Large intestine (tissue), 12 donors: ENCODE results near the gene OPN1MW2. TPM values are rescaled to one million over a fixed set of nuclear protein-coding genes. Genes with fewer than 3 reads are reported as not detected.
"Not testable (repeated sequence)": the region's sequence is repeated elsewhere in the genome, so short reads cannot be mapped to it uniquely, and the experiment has no call there.

Experiments used
- DNase-seq, 2 donors: peaks; one replicate each; pipeline versions ENCODE4 v3.0.0 to v3.0.0-alpha.2; 2013
- H3K27ac ChIP-seq: one replicate; pipeline ENCODE4 v1.5.1; 2013; ENCODE audit warnings: low read length
- H3K27me3 ChIP-seq: 2 replicates; pipeline ENCODE4 v1.6.1; 2013; ENCODE audit warnings: low read length; ENCODE audit not compliant: control insufficient read depth, insufficient read depth
- H3K36me3 ChIP-seq: 2 replicates; pipeline ENCODE4 v1.6.1; 2013; ENCODE audit warnings: low read length; ENCODE audit not compliant: control insufficient read depth, insufficient read depth
- H3K4me1 ChIP-seq: one replicate; pipeline ENCODE4 v1.6.1; 2013; ENCODE audit warnings: low read length; ENCODE audit not compliant: control insufficient read depth, insufficient read depth
- H3K4me3 ChIP-seq: one replicate; pipeline ENCODE4 v1.5.1; 2013; ENCODE audit warnings: low read length
- H3K9me3 ChIP-seq: one replicate; pipeline ENCODE4 v1.6.1; 2013; ENCODE audit warnings: mild to moderate bottlenecking, low read depth, low read length, moderate library complexity; ENCODE audit not compliant: control insufficient read depth
- WGBS: methylation state at CpG from one replicate; pipeline ENCODE4 v1.1.5; 2013; ENCODE audit warnings: low lambda C conversion rate; ENCODE audit not compliant: insufficient coverage; 5-methylcytosine and 5-hydroxymethylcytosine counted together
- long read RNA-seq, 11 donors: transcript quantifications; one replicate each; lab custom pipeline, GENCODE V29; 2026
- polyA plus RNA-seq: library from polyadenylated mRNA; unstranded; fragments of 120-200 nt; gene quantifications from one replicate; pipeline ENCODE4 v1.2.1, GENCODE V29; 2013

OPN1MW2 gene
- polyA plus RNA-seq: not detected
- long read RNA-seq, donor 1: 0 reads
- long read RNA-seq, donor 2: 0 reads
- long read RNA-seq, donor 3: 0 reads
- long read RNA-seq, donor 4: 0 reads
- long read RNA-seq, donor 5: 0 reads
- long read RNA-seq, donor 6: 0 reads
- long read RNA-seq, donor 7: 0 reads
- long read RNA-seq, donor 8: 0 reads
- long read RNA-seq, donor 9: 0 reads
- long read RNA-seq, donor 10: 0 reads
- long read RNA-seq, donor 11: 0 reads

GRCh38 chrX:154219456-154219855 lies at the start of gene OPN1MW2:
Gene OPN1MW2, plus strand, starts transcription at chrX:154219756. Its CDS starts 60 bp downstream, at chrX:154219816.
- DNase-seq: not testable (repeated sequence)

GRCh38 chrX:154172535-154172943 lies 47.0 kb upstream of the OPN1MW2 start:
- H3K27me3 ChIP-seq: not testable (repeated sequence)

More at GRCh38 chrX:154219456-154219855, at the start of gene OPN1MW2:
- not testable (repeated sequence) for H3K9me3 ChIP-seq, H3K4me3 ChIP-seq, H3K27me3 ChIP-seq, H3K4me1 ChIP-seq, H3K27ac ChIP-seq, H3K36me3 ChIP-seq
- no CpG with 5 or more reads among the region's 16 CpGs for WGBS

GRCh38 chrX:154174356-154174755 lies 45.2 kb upstream of the OPN1MW2 start:
- DNase-seq, H3K4me3 ChIP-seq, H3K4me1 ChIP-seq, H3K27me3 ChIP-seq, H3K27ac ChIP-seq, H3K9me3 ChIP-seq, H3K36me3 ChIP-seq: not testable (repeated sequence)
- WGBS: no CpG with 5 or more reads among the region's 10 CpGs

More at GRCh38 chrX:154172535-154172943, 47.0 kb upstream of the OPN1MW2 start:
- H3K36me3 ChIP-seq, H3K27ac ChIP-seq, H3K4me3 ChIP-seq, H3K4me1 ChIP-seq, H3K9me3 ChIP-seq, DNase-seq: not testable (repeated sequence)
- no CpG with 5 or more reads among the region's 11 CpGs for WGBS

GRCh38 chrX:154182296-154182695 lies 37.3 kb upstream of the OPN1MW2 start, which contains the start of gene OPN1MW:
Gene OPN1MW, plus strand, starts transcription at chrX:154182596. Its CDS starts 82 bp downstream, at chrX:154182678.
- not testable (repeated sequence) for H3K9me3 ChIP-seq, H3K36me3 ChIP-seq, H3K27ac ChIP-seq, DNase-seq, H3K4me1 ChIP-seq, H3K4me3 ChIP-seq, H3K27me3 ChIP-seq
- WGBS: no CpG with 5 or more reads among the region's 14 CpGs

GRCh38 chrX:154183794-154184193 lies 35.8 kb upstream of the OPN1MW2 start:
- not testable (repeated sequence) for H3K4me3 ChIP-seq, H3K4me1 ChIP-seq, H3K9me3 ChIP-seq, H3K27me3 ChIP-seq, H3K36me3 ChIP-seq, DNase-seq, H3K27ac ChIP-seq
- WGBS: no CpG with 5 or more reads among the region's 8 CpGs

GRCh38 chrX:154192846-154193245 lies 26.7 kb upstream of the OPN1MW2 start:
- not testable (repeated sequence) for H3K9me3 ChIP-seq, DNase-seq, H3K27ac ChIP-seq, H3K4me3 ChIP-seq, H3K4me1 ChIP-seq, H3K36me3 ChIP-seq, H3K27me3 ChIP-seq
- no CpG with 5 or more reads among the region's 8 CpGs for WGBS

- H3K27me3 ChIP-seq, H3K9me3 ChIP-seq, DNase-seq, H3K4me3 ChIP-seq, H3K36me3 ChIP-seq, H3K4me1 ChIP-seq, H3K27ac ChIP-seq: not testable (repeated sequence)
- no CpG with 5 or more reads among the region's 2 CpGs for whole genome bisulfite sequencing
Measured at GRCh38 chrX:154194316-154194715, 25.2 kb upstream of the OPN1MW2 start.

GRCh38 chrX:154196466-154196865 lies 23.1 kb upstream of the OPN1MW2 start:
- H3K9me3 ChIP-seq, H3K27ac ChIP-seq, H3K36me3 ChIP-seq, H3K27me3 ChIP-seq, H3K4me1 ChIP-seq, DNase-seq, H3K4me3 ChIP-seq: not testable (repeated sequence)
- no CpG with 5 or more reads among the region's 15 CpGs for WGBS

- H3K4me3 ChIP-seq, H3K27ac ChIP-seq, DNase-seq, H3K9me3 ChIP-seq, H3K36me3 ChIP-seq, H3K27me3 ChIP-seq, H3K4me1 ChIP-seq: not testable (repeated sequence)
- WGBS: no CpG with 5 or more reads among the region's 21 CpGs
Measured at GRCh38 chrX:154209670-154210418, 9.7 kb upstream of the OPN1MW2 start.

- not testable (repeated sequence) for H3K27ac ChIP-seq, DNase-seq, H3K9me3 ChIP-seq, H3K4me3 ChIP-seq, H3K36me3 ChIP-seq, H3K27me3 ChIP-seq, H3K4me1 ChIP-seq
- no CpG with 5 or more reads among the region's 9 CpGs for WGBS
Measured at GRCh38 chrX:154211057-154211456, 8.5 kb upstream of the OPN1MW2 start.

- H3K36me3 ChIP-seq, H3K4me1 ChIP-seq, H3K27ac ChIP-seq, DNase-seq, H3K4me3 ChIP-seq, H3K9me3 ChIP-seq, H3K27me3 ChIP-seq: not testable (repeated sequence)
- WGBS: no CpG with 5 or more reads among the region's 10 CpGs
Measured at GRCh38 chrX:154211499-154211898, 8.1 kb upstream of the OPN1MW2 start.
